IMR-90 (cell line): Measurements from ENCODE around the gene SLC31A2.

Experiments used
- BHLHE40 ChIP-seq: fragments of 150-350 bp; IDR thresholded peaks from 2 replicates; pipeline ENCODE4 v1.6.1; 2016; ENCODE audit warnings: mild to moderate bottlenecking, low read depth, low read length
- CHD1 ChIP-seq: IDR thresholded peaks from 2 replicates; pipeline ENCODE4 v1.6.1; 2012; ENCODE audit warnings: low read depth, low read length, improper control_type of control experiment
- FOS ChIP-seq: fragments of 150-350 bp; IDR thresholded peaks from 2 replicates; pipeline ENCODE4 v1.6.1; 2016; ENCODE audit warnings: low read depth, low read length
- MXI1 ChIP-seq: IDR thresholded peaks from 2 replicates; pipeline ENCODE4 v1.6.1; 2012; ENCODE audit warnings: low read depth, mild to moderate bottlenecking, low read length, moderate library complexity, borderline replicate concordance
- POLR2A ChIP-seq: IDR thresholded peaks from 2 replicates; pipeline ENCODE4 v1.6.1; 2012; ENCODE audit warnings: mild to moderate bottlenecking, low read depth, low read length
- RAD21 ChIP-seq: IDR thresholded peaks from 2 replicates; pipeline ENCODE4 v1.6.1; 2012; ENCODE audit warnings: low read length, improper control_type of control experiment
- RCOR1 ChIP-seq: IDR thresholded peaks from 2 replicates; pipeline ENCODE4 v1.6.1; 2012; ENCODE audit warnings: mild to moderate bottlenecking, low read length, improper control_type of control experiment; ENCODE audit not compliant: insufficient replicate concordance
- RFX5 ChIP-seq: IDR thresholded peaks from 2 replicates; pipeline ENCODE4 v1.8.0; 2012; ENCODE audit warnings: low read depth, mild to moderate bottlenecking, low read length, moderate library complexity
- SMC3 ChIP-seq: fragments of 150-350 bp; IDR thresholded peaks from 2 replicates; pipeline ENCODE4 v1.6.1; 2016; ENCODE audit warnings: low read depth, mild to moderate bottlenecking, antibody characterized with exemption, low read length, moderate library complexity
- TF ChIP-seq, protein P1 (sequence below): conservative IDR thresholded peaks from 2 replicates; pipeline ENCODE4 v1.5.1; 2012; ENCODE audit warnings: mild to moderate bottlenecking, low read depth, low read length, improper control_type of control experiment
- TF ChIP-seq, protein P2 (sequence below): fragments of 150-350 bp; IDR thresholded peaks from 2 replicates; pipeline ENCODE4 v1.6.1; 2017; ENCODE audit warnings: mild to moderate bottlenecking, antibody characterized with exemption, low read length, low read depth

DNA sequence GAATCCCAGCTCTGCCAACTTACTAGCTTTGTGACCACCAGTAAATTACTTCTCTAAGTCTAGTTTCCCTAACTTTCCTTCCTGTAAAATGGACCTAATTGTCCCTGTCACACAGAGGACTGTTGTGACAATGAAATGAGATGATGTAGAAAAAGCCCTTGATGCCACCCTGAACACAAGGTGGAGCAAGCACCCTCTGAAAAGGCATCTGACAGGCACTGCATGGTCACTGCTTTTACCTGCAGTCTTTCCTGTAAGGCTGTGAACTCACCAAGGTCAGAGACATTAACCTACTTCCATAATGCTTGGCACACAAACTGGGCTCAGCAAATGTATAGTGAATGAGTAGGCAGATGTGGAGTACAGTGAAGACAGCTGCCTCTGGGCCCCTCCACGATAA is 6.1 kb downstream of the SLC31A2 start:
- no peak for TF ChIP-seq POLR2A
- TF ChIP-seq SMC3: no peak
- no peak for TF ChIP-seq RCOR1
- TF ChIP-seq, protein P1, sequence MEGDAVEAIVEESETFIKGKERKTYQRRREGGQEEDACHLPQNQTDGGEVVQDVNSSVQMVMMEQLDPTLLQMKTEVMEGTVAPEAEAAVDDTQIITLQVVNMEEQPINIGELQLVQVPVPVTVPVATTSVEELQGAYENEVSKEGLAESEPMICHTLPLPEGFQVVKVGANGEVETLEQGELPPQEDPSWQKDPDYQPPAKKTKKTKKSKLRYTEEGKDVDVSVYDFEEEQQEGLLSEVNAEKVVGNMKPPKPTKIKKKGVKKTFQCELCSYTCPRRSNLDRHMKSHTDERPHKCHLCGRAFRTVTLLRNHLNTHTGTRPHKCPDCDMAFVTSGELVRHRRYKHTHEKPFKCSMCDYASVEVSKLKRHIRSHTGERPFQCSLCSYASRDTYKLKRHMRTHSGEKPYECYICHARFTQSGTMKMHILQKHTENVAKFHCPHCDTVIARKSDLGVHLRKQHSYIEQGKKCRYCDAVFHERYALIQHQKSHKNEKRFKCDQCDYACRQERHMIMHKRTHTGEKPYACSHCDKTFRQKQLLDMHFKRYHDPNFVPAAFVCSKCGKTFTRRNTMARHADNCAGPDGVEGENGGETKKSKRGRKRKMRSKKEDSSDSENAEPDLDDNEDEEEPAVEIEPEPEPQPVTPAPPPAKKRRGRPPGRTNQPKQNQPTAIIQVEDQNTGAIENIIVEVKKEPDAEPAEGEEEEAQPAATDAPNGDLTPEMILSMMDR: no peak
- no peak for TF ChIP-seq RFX5
- TF ChIP-seq, protein P2, sequence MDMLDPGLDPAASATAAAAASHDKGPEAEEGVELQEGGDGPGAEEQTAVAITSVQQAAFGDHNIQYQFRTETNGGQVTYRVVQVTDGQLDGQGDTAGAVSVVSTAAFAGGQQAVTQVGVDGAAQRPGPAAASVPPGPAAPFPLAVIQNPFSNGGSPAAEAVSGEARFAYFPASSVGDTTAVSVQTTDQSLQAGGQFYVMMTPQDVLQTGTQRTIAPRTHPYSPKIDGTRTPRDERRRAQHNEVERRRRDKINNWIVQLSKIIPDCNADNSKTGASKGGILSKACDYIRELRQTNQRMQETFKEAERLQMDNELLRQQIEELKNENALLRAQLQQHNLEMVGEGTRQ: no peak
- no peak for TF ChIP-seq RAD21
- no peak for TF ChIP-seq CHD1
- TF ChIP-seq BHLHE40: no peak
- TF ChIP-seq FOS: no peak
- TF ChIP-seq MXI1: no peak
